ENCODE measurements around the gene EGLN1.
"Not testable (repeated sequence)": the region's sequence is repeated elsewhere in the genome, so short reads cannot be mapped to it uniquely, and the experiment has no call there.

EGLN1 gene
- total RNA-seq: 13.6 to 21.6 (median 15.8) reads per million in 4 experiments

GRCh38 chr1:231421971-231422797 lies at the start of gene EGLN1:
Gene EGLN1 (minus strand): TSS chr1:231422287. CDS start chr1:231421888, 399 bp downstream.
- peak; percentile 66 for DNase-seq

GRCh38 chr1:231471500-231471899 lies 49.4 kb upstream of the EGLN1 start:
- DNase-seq: not testable (repeated sequence)

GRCh38 chr1:231471027-231471426 lies 48.9 kb upstream of the EGLN1 start:
- not testable (repeated sequence) for DNase-seq

GRCh38 chr1:231467986-231468385 lies 45.9 kb upstream of the EGLN1 start:
- no peak for DNase-seq

GRCh38 chr1:231465051-231465450 lies 43.0 kb upstream of the EGLN1 start:
- no peak for DNase-seq

GRCh38 chr1:231463541-231463940 lies 41.5 kb upstream of the EGLN1 start:
- DNase-seq: no peak

- peak; percentile 3 for DNase-seq
These were observed 38.5 kb upstream of the EGLN1 start for GRCh38 chr1:231460614-231461013.

GRCh38 chr1:231459438-231459837 lies 37.4 kb upstream of the EGLN1 start:
- not testable (repeated sequence) for DNase-seq

GRCh38 chr1:231457956-231458355 lies 35.9 kb upstream of the EGLN1 start:
- DNase-seq: not testable (repeated sequence)

GRCh38 chr1:231454133-231454532 lies 32.0 kb upstream of the EGLN1 start:
- not testable (repeated sequence) for DNase-seq

- no peak for DNase-seq
These were observed 24.1 kb upstream of the EGLN1 start for GRCh38 chr1:231446138-231446537.

GRCh38 chr1:231444059-231444458 lies 22.0 kb upstream of the EGLN1 start:
- DNase-seq: no peak

GRCh38 chr1:231443363-231443762 lies 21.3 kb upstream of the EGLN1 start:
- no peak for DNase-seq

- no peak for DNase-seq
These were observed 20.6 kb upstream of the EGLN1 start for GRCh38 chr1:231442735-231443134.

GRCh38 chr1:231432996-231433395 lies 10.9 kb upstream of the EGLN1 start:
- no peak for DNase-seq

GRCh38 chr1:231431665-231432415 lies 9.8 kb upstream of the EGLN1 start:
- DNase-seq: no peak

GRCh38 chr1:231430678-231431352 lies 8.7 kb upstream of the EGLN1 start:
- DNase-seq: not testable (repeated sequence)

- DNase-seq: no peak
These were observed 6.3 kb upstream of the EGLN1 start for GRCh38 chr1:231428377-231428776.

- DNase-seq: no peak
These were observed 3.1 kb upstream of the EGLN1 start for GRCh38 chr1:231424950-231425805.

- no peak for DNase-seq
These were observed 1.6 kb upstream of the EGLN1 start for GRCh38 chr1:231423648-231424047.

GRCh38 chr1:231422798-231423309 lies 767 bp upstream of the EGLN1 start:
- no peak for DNase-seq

- peak; percentile 15 for DNase-seq
These were observed 529 bp downstream of the EGLN1 start for GRCh38 chr1:231421546-231421970.
